Activated naive CD4-positive, alpha-beta T cell treated with anti-CD3 and anti-CD28 coated beads for 36 hours (primary cell): Measurements from ENCODE around the gene TMEM255A. TPM values are rescaled to one million over a fixed set of nuclear protein-coding genes. Genes with fewer than 3 reads are reported as not detected.
A peak's percentile ranks its signal among the peaks of the same experiment; 100 is the strongest.

ENCODE experiments used
- CTCF ChIA-PET: fragments of 350-600 bp; sonication (Branson Sonifier 250); formaldehyde crosslinking; loops from one replicate; lab custom pipeline; 2021; ENCODE audit warnings: antibody characterized with exemption; lab: Charles Lee
- DNase-seq: peaks from one replicate; pipeline ENCODE4 v3.0.0-alpha.2; 2020
- H3K27ac Mint-ChIP-seq: one replicate; pipeline ENCODE4 v1.8.0; 2021; ENCODE audit warnings: mild to moderate bottlenecking, mixed read lengths
- H3K27me3 Mint-ChIP-seq: one replicate; pipeline ENCODE4 v1.8.0; 2021; ENCODE audit warnings: low read depth, mixed read lengths
- H3K36me3 Mint-ChIP-seq: one replicate; pipeline ENCODE4 v1.8.0; 2021; ENCODE audit warnings: low read depth, mixed read lengths
- H3K4me1 Mint-ChIP-seq: one replicate; pipeline ENCODE4 v1.8.0; 2021; ENCODE audit warnings: low read depth, mixed read lengths
- H3K4me3 Mint-ChIP-seq: one replicate; pipeline ENCODE4 v1.8.0; 2021; ENCODE audit warnings: mild to moderate bottlenecking, moderate library complexity, mixed read lengths
- H3K9me3 Mint-ChIP-seq: one replicate; pipeline ENCODE4 v1.8.0; 2021; ENCODE audit warnings: mixed read lengths
- intact Hi-C: fragments of 100-400 bp; cut with micrococcal nuclease; formaldehyde crosslinking; loops from one replicate; pipeline ENCODE4 v1.15.1; 2023
- total RNA-seq, 2 experiments: library from RNA; stranded (reverse); gene quantifications; one replicate each; pipeline ENCODE4 v1.2.3, GENCODE V29; 2021

TMEM255A gene
- total RNA-seq, 2 experiments from 2014 or later, result not detected

GRCh38 chrX:120321520-120322281 is 10.4 kb upstream of the TMEM255A start:
- DNase-seq, result no peak
- CTCF ChIA-PET, result interaction anchor here (1.2 kb wide), 1 partner anchor 15 kb away, joined by 3 read pairs; no protein-coding TSS in a partner anchor
- no peaks in the 10 kb centered on the region for H3K9me3 Mint-ChIP-seq
- H3K4me3 Mint-ChIP-seq, result no peak overlapping the region
- no peaks in the 10 kb centered on the region for H3K4me1 Mint-ChIP-seq
- H3K36me3 Mint-ChIP-seq, result no peaks in the 10 kb centered on the region
- H3K27me3 Mint-ChIP-seq, result no peaks in the 10 kb centered on the region
- H3K27ac Mint-ChIP-seq, result no peak overlapping the region
- intact Hi-C loops, result no loop called here

- Mint-ChIP-seq H3K27ac (no peak overlapping the region), H3K36me3 (no peaks in the 10 kb centered on the region), H3K4me1 (no peaks in the 10 kb centered on the region), H3K27me3 (no peaks in the 10 kb centered on the region), H3K4me3 (no peak overlapping the region), H3K9me3 (no peaks in the 10 kb centered on the region)
- CTCF ChIA-PET, result no interaction called here
- DNase-seq, result no peak
- intact Hi-C loops, result loop anchor here (10.0 kb wide), 1 partner anchor 436 kb away; no protein-coding TSS in a partner anchor
These were observed 7.2 kb upstream of the TMEM255A start for GRCh38 chrX:120318411-120318810.

GRCh38 chrX:120316587-120317283 is 5.5 kb upstream of the TMEM255A start:
- no peaks in the 10 kb centered on the region for H3K9me3 Mint-ChIP-seq
- no peak overlapping the region for H3K4me3 Mint-ChIP-seq
- CTCF ChIA-PET, result no interaction called here
- intact Hi-C loops, result loop anchor here (10.0 kb wide), 1 partner anchor 438 kb away; no protein-coding TSS in a partner anchor
- no peaks in the 10 kb centered on the region for H3K4me1 Mint-ChIP-seq
- H3K36me3 Mint-ChIP-seq, result no peaks in the 10 kb centered on the region
- no peak overlapping the region for H3K27ac Mint-ChIP-seq
- H3K27me3 Mint-ChIP-seq, result no peaks in the 10 kb centered on the region
- DNase-seq, result no peak

- DNase-seq, result no peak
- no peaks in the 10 kb centered on the region for H3K4me1 Mint-ChIP-seq
- no peak overlapping the region for H3K4me3 Mint-ChIP-seq
- peaks cover 2% of the 10 kb centered on the region for H3K27me3 Mint-ChIP-seq
- H3K36me3 Mint-ChIP-seq, result no peaks in the 10 kb centered on the region
- no peaks in the 10 kb centered on the region for H3K9me3 Mint-ChIP-seq
- H3K27ac Mint-ChIP-seq, result no peak overlapping the region
- CTCF ChIA-PET, result interaction anchor here (0.7 kb wide), 1 partner anchor 9 kb away, joined by 3 read pairs; no protein-coding TSS in a partner anchor
- intact Hi-C loops, result loop anchor here (10.0 kb wide), 1 partner anchor 439 kb away; no protein-coding TSS in a partner anchor
These were observed 4.5 kb upstream of the TMEM255A start for GRCh38 chrX:120315776-120316175.

GRCh38 chrX:120311727-120312063 is 434 bp upstream of the TMEM255A start:
- H3K36me3 Mint-ChIP-seq, result no peaks in the 10 kb centered on the region
- CTCF ChIA-PET, result interaction anchor here (0.6 kb wide), 1 partner anchor 31 kb away, joined by 4 read pairs; no protein-coding TSS in a partner anchor
- H3K4me1 Mint-ChIP-seq, result peaks cover 5% of the 10 kb centered on the region
- intact Hi-C loops, result loop anchor here (10.0 kb wide), 1 partner anchor 443 kb away; no protein-coding TSS in a partner anchor
- no peaks in the 10 kb centered on the region for H3K9me3 Mint-ChIP-seq
- peaks cover 17% of the 10 kb centered on the region for H3K27me3 Mint-ChIP-seq
- H3K4me3 Mint-ChIP-seq, result no peak overlapping the region
- no peak for DNase-seq
- H3K27ac Mint-ChIP-seq, result no peak overlapping the region

- Mint-ChIP-seq H3K27me3 (peaks cover 17% of the 10 kb centered on the region), H3K9me3 (no peaks in the 10 kb centered on the region), H3K4me3 (peak overlapping the region; percentile 79), H3K4me1 (peaks cover 7% of the 10 kb centered on the region), H3K27ac (peak overlapping the region; percentile 15), H3K36me3 (no peaks in the 10 kb centered on the region)
- CTCF ChIA-PET, result interaction anchor here (0.5 to 2.2 kb wide), 6 partner anchors 9 to 822 kb away, joined by 3 to 8 read pairs (median 5); partner anchors contain the start of gene ZBTB33
- intact Hi-C loops, result loop anchor here (1.0 to 10.0 kb wide), 4 partner anchors 60 to 445 kb away; partner anchors contain the start of genes LAMP2 and ZBTB33
- peak; percentile 34 for DNase-seq
These were observed 1.2 kb downstream of the TMEM255A start for GRCh38 chrX:120309873-120310705.

GRCh38 chrX:120308959-120309872 is 2.0 kb downstream of the TMEM255A start:
- no peaks in the 10 kb centered on the region for H3K9me3 Mint-ChIP-seq
- intact Hi-C loops, result loop anchor here (1.0 to 5.0 kb wide), 3 partner anchors 59 to 178 kb away; partner anchors contain the start of genes LAMP2 and ZBTB33
- peak overlapping the region; percentile 15 for H3K27ac Mint-ChIP-seq
- H3K4me3 Mint-ChIP-seq, result peak overlapping the region; percentile 79
- peaks cover 17% of the 10 kb centered on the region for H3K27me3 Mint-ChIP-seq
- DNase-seq, result peak; percentile 80
- H3K4me1 Mint-ChIP-seq, result peaks cover 7% of the 10 kb centered on the region
- no peaks in the 10 kb centered on the region for H3K36me3 Mint-ChIP-seq
- CTCF ChIA-PET, result interaction anchor here (0.5 to 2.2 kb wide), 7 partner anchors 9 to 821 kb away, joined by 3 to 8 read pairs (median 3); partner anchors contain the start of gene ZBTB33

- H3K36me3 Mint-ChIP-seq, result no peaks in the 10 kb centered on the region
- H3K27me3 Mint-ChIP-seq, result peaks cover 17% of the 10 kb centered on the region
- intact Hi-C loops, result loop anchor here (5.0 kb wide), 2 partner anchors 159 to 179 kb away; partner anchors contain the start of gene LAMP2
- peaks cover 7% of the 10 kb centered on the region for H3K4me1 Mint-ChIP-seq
- CTCF ChIA-PET, result interaction anchor here (1.0 to 2.2 kb wide), 5 partner anchors 8 to 58 kb away, joined by 3 to 8 read pairs (median 5); partner anchors contain the start of gene ZBTB33
- no peak overlapping the region for H3K27ac Mint-ChIP-seq
- DNase-seq, result peak; percentile 17
- no peaks in the 10 kb centered on the region for H3K9me3 Mint-ChIP-seq
- H3K4me3 Mint-ChIP-seq, result peak overlapping the region; percentile 79
These were observed 2.7 kb downstream of the TMEM255A start for GRCh38 chrX:120308558-120308957.

GRCh38 chrX:120306630-120307029 is 4.6 kb downstream of the TMEM255A start:
- Mint-ChIP-seq H3K27me3 (peaks cover 17% of the 10 kb centered on the region), H3K9me3 (no peaks in the 10 kb centered on the region), H3K4me3 (no peak overlapping the region), H3K27ac (peak overlapping the region; percentile 59), H3K36me3 (no peaks in the 10 kb centered on the region), H3K4me1 (peaks cover 18% of the 10 kb centered on the region)
- DNase-seq, result no peak
- intact Hi-C loops, result loop anchor here (5.0 kb wide), 2 partner anchors 161 to 181 kb away; partner anchors contain the start of gene LAMP2
- CTCF ChIA-PET, result no interaction called here

- CTCF ChIA-PET, result no interaction called here
- Mint-ChIP-seq H3K27ac (no peak overlapping the region), H3K36me3 (no peaks in the 10 kb centered on the region), H3K27me3 (peaks cover 14% of the 10 kb centered on the region), H3K4me1 (peaks cover 18% of the 10 kb centered on the region), H3K4me3 (no peak overlapping the region), H3K9me3 (no peaks in the 10 kb centered on the region)
- intact Hi-C loops, result loop anchor here (5.0 kb wide), 2 partner anchors 162 to 182 kb away; partner anchors contain the start of gene LAMP2
- DNase-seq, result no peak
These were observed 5.6 kb downstream of the TMEM255A start for GRCh38 chrX:120305531-120306141.
